GM12801 (cell line): ENCODE measurements around the gene MT4.

Experiments used
- TF ChIP-seq, protein P1 (sequence below): IDR thresholded peaks from one replicate; pipeline ENCODE4 v1.5.1; 2011; ENCODE audit warnings: control low read depth; ENCODE audit not compliant: insufficient read length; ENCODE audit errors: extremely low read depth

Gene MT4

DNA sequence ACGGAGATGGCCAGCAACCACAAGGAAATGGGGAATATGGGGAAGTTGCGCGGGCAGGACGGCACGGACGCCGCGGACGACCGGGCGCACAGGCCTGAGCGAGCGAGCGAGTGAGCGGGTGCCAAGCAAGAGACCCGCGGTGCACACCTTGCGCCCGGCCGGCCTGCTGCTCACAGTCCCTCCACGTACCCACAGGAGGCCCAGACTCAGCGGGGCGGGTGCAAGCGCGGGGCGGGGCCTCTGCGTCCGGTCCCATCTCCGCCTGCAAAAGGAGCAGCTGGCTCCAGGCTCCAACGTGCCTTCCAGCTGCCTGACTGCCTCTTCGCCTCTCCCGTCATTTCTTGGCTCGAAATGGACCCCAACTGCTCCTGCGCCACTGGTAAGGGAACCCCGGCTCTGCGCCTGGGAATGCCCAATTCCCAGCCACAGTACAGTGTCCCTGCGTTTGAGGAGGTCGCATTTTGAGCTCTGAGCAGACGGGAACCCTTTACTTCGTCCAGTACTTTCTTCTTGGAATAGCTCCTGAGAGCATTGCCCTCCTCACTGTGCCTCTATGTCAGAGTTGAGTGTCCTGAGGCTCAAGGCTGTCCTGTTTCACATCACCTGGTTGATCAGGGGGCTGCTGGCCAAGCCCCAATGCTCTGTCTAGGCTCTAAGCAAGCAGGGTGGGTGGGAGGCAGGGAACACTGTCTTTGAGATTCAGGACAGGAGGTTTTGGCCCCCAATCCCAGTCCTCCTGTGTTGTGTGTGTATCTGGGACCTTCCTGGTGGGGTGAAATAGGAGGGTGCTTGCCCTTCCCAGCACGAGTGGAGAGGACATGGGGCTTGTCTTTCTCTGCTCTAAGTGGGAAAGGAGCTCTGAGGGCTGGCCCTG is 52.6 kb downstream of the MT4 start:
- TF ChIP-seq, protein P1, sequence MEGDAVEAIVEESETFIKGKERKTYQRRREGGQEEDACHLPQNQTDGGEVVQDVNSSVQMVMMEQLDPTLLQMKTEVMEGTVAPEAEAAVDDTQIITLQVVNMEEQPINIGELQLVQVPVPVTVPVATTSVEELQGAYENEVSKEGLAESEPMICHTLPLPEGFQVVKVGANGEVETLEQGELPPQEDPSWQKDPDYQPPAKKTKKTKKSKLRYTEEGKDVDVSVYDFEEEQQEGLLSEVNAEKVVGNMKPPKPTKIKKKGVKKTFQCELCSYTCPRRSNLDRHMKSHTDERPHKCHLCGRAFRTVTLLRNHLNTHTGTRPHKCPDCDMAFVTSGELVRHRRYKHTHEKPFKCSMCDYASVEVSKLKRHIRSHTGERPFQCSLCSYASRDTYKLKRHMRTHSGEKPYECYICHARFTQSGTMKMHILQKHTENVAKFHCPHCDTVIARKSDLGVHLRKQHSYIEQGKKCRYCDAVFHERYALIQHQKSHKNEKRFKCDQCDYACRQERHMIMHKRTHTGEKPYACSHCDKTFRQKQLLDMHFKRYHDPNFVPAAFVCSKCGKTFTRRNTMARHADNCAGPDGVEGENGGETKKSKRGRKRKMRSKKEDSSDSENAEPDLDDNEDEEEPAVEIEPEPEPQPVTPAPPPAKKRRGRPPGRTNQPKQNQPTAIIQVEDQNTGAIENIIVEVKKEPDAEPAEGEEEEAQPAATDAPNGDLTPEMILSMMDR: no peak

DNA sequence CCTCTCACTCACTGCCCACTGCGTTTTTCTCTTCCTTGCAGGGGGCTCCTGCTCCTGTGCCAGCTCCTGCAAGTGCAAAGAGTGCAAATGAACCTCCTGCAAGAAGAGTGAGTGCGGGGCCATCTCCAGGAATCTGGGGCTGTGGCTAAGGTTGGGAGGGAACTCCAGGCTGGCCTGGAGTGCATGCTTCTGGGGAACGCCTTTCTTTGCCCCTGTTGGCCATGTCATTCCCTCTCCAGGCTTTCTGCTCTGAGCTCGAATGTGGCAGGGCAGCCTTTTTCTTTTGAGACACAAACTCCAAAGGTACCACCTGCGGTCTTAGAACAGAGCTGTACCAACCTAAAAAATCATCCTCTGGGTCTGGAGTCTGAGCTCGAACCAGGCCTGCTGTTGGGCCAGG is 53.3 kb downstream of the MT4 start:
- TF ChIP-seq, protein P1: no peak
